Non-pigmented ciliary epithelial cell (primary cell): ENCODE measurements around the gene EXOC3L4.

ENCODE experiments used
- DNase-seq: peaks from one replicate; pipeline ENCODE4 v3.0.0-alpha.2; 2010; ENCODE audit warnings: low read depth

EXOC3L4 gene

GRCh38 chr14:103070971-103071542 lies 23.5 kb upstream of the EXOC3L4 start:
- DNase-seq, result no peak

- no peak for DNase-seq
These were observed 22.8 kb upstream of the EXOC3L4 start for GRCh38 chr14:103071544-103072251.

- no peak for DNase-seq
These were observed 21.7 kb upstream of the EXOC3L4 start for GRCh38 chr14:103072595-103073366.

GRCh38 chr14:103073367-103073875 lies 21.1 kb upstream of the EXOC3L4 start:
- no peak for DNase-seq

DNA sequence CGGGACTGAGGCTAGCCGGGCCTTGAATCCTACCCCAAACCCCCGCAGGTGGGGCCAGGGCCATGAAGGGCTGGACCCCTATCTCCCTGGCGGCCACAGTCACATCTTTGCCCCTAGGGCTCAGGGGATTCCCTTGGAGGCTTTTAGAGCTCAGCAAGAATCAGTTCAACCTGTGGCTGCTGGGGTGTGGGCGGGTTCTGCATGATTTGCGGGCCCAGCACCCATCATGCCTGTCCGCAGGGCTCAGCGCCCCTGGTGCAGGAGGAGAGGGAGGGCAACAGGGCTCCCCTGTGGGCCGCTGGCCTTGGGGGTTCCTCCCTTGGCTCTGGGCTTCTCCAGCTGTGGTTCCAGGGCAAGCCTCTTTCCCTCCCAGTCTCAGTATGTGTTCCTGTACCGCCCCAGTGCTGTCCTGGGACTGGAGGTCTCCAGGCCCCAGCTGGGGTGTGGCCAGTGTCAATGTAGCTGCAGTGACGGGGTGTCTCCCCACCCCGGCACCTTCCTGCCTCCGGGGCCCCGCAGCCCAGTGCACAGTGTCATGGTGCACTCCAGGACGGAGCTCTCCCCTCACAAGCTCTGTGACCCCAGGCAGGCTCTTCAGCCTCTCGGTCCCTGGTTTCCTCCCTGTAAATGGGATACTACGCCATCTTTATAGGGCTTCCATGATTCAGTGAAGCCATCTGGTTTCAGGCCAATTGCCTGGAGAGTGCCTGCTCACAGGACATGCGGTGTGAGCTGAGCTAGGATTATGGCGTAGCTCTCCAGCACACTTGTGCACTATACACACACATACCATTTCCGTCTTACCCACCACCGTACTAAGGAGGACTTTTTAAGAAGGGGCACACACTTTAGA lies 20.4 kb upstream of the EXOC3L4 start:
- no peak for DNase-seq

- no peak for DNase-seq
These were observed 19.7 kb upstream of the EXOC3L4 start for GRCh38 chr14:103074729-103075367.

DNA sequence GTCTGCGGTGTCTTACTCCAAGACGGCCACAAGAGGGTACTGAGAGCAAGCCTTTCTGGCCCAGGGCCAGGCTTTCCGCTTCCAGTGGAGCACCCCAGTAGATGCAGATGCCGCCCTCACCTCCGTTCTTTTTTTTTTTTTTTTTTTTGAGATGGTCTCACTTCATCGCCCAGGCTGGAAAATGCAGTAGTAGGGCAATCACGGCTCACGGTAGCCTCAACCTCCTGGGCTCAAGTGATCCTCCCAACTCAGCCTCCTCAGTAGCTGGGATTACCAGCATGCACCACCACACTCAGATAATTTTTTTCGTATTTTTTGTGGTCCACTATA lies 16.1 kb upstream of the EXOC3L4 start:
- peak; percentile 37 for DNase-seq

GRCh38 chr14:103078860-103079587 lies 15.5 kb upstream of the EXOC3L4 start:
- DNase-seq, result no peak

DNA sequence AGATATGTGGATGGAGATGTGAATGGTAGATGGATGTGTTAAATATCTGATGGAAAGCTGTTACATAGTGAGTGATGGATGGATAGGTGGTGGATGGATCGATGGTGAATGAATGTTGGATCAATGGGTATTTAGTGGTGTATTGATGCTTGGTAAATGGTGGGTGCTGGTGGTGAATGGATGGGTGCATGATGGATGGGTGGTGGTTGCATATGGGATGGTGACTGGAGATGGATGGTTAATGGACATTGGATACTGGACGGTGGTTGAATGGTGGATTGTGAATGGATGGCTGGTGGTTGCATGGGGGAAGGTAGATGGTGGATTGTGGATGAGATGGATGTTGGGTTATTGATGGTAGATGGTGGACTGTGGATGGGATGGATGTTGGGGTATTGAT lies 12.6 kb upstream of the EXOC3L4 start:
- no peak for DNase-seq

- DNase-seq, result no peak
These were observed 10.3 kb upstream of the EXOC3L4 start, which contains the start of gene LBHD2 for GRCh38 chr14:103084021-103084919. Gene LBHD2, plus strand, starts transcription at chr14:103084210. Its CDS starts 1,803 bp downstream, at chr14:103086013.

- no peak for DNase-seq
These were observed 9.1 kb upstream of the EXOC3L4 start for GRCh38 chr14:103085106-103086091.

- DNase-seq, result no peak
These were observed 7.7 kb upstream of the EXOC3L4 start for GRCh38 chr14:103086771-103087342.

DNA sequence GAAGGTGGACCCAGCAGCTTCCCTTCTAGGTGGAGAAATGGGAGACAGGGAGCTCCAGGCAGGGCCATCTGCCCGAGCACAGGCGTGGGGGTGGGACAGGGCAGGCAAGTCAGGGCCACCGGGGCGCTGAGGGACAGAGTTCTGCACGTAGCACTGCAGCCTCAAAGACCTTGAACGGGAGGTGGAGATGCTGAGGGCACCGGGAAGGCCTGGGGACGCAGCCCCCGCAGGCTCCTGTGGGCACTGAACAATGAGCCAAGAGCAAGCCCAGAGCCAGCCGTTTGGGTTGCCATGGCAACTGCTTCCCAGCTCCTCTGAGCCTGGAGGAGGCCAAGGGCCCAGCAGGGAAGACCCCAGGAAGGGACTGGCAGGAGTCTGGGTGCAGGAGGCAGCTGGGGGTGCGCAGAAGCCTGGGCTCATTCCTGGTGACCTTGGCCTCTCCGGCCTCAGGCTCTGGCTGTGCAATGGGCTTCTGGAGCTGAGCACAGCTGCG lies 7.1 kb upstream of the EXOC3L4 start:
- DNase-seq, result no peak

GRCh38 chr14:103088921-103089320 lies 5.6 kb upstream of the EXOC3L4 start:
- DNase-seq, result no peak

- no peak for DNase-seq
These were observed 4.9 kb upstream of the EXOC3L4 start for GRCh38 chr14:103089386-103090335.

DNA sequence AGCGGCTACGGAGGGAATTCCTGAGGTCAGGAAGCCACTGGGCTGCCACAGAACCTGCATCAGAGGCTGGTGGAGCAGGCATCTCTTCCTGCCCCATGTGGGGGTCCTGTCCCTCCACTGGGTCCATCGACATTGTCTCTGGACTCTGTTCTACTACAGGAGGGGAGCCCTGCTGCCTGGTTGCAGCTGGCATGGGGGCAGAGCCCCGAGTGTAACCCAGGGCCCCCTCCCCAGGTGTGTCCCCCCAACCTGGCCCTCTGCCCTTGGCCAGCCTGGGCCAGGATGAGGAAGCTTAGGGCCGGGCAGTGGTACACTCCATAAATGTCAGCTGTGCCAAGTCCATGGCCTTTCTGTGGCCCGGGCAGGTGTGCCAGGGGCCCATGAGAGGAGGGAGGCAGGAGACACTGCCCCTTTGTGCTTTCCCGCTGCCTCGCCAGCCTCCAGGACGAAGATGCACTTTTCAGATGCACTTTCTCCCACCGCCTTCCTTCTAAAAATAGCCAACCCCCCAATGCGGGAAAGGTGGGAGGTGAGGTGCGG lies 4.0 kb upstream of the EXOC3L4 start:
- no peak for DNase-seq
